SK-N-MC (cell line): ENCODE measurements around the gene SYK.
"Not testable (repeated sequence)": the region's sequence is repeated elsewhere in the genome, so short reads cannot be mapped to it uniquely, and the experiment has no call there.

Source experiments
- DNase-seq: peaks from one replicate; pipeline ENCODE4 v3.0.0-alpha.2; 2011; ENCODE audit warnings: low read depth, low spot score
- H3K27ac ChIP-seq: fragments of 200-600 bp; sonication (generic); 2 replicates; pipeline ENCODE4 v1.5.1; 2016; ENCODE audit warnings: mixed run types
- H3K36me3 ChIP-seq: fragments of 200-600 bp; sonication (generic); 2 replicates; pipeline ENCODE4 v1.6.1; 2017; ENCODE audit warnings: antibody characterized with exemption, low read length, mixed read lengths; ENCODE audit not compliant: insufficient read depth
- H3K4me3 ChIP-seq: fragments of 200-600 bp; sonication (generic); 2 replicates; pipeline ENCODE4 v1.5.1; 2016
- H3K9ac ChIP-seq: fragments of 200-600 bp; sonication (generic); 2 replicates; pipeline ENCODE4 v1.8.0; 2017; ENCODE audit warnings: mixed run types, mixed read lengths; ENCODE audit not compliant: insufficient read length
- H3K9me3 ChIP-seq: fragments of 200-600 bp; sonication (generic); 2 replicates; pipeline ENCODE4 v1.6.1; 2017; ENCODE audit warnings: low read depth, mild to moderate bottlenecking, antibody characterized with exemption, low read length, moderate library complexity, mixed read lengths
- EZH2 ChIP-seq: fragments of 200-600 bp; sonication (generic); IDR thresholded peaks from one replicate; pipeline ENCODE4 v1.6.1; 2017; ENCODE audit warnings: antibody characterized with exemption
- FOXP2 ChIP-seq: optimal IDR thresholded peaks from 2 replicates; pipeline ENCODE3; 2011; ENCODE audit warnings: mild to moderate bottlenecking, moderate library complexity; ENCODE audit not compliant: insufficient read depth; ENCODE audit errors: extremely low read length, control extremely low read depth
- POLR2AphosphoS5 ChIP-seq: IDR thresholded peaks from 2 replicates; pipeline ENCODE4 v1.6.1; 2012; ENCODE audit warnings: mild to moderate bottlenecking, low read depth, low read length, borderline replicate concordance

The SYK gene

DNA sequence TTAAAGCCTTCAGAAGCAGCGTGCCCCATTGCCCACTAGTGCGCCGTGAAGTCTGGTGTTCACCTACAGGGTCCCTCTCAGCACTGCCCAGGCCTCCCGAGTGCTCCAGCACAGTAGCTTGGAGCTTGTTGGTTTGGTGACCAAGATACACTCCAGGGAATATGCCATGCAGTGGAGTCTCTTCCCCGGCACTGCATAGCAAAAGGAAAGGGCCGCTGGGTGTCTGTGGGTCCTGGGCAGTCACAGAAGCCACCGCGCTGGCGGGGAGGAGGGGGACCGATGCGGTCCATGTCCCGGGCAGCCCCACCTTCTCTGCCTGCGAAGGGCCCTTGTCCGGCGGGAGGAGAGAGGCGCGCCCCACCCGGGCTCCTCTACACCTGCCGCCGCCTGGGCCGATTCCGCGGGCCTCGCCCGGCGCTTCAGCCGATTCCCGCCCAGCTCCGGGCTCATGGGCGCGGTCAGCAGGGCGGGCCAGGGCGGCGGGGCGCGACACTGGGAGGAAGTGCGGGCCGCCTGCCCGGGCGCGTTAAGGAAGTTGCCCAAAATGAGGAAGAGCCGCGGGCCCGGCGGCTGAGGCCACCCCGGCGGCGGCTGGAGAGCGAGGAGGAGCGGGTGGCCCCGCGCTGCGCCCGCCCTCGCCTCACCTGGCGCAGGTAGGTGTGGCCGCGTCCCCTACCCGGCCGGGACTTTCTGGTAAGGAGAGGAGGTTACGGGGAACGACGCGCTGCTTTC lies at the start of gene SYK:
Gene SYK, plus strand, starts transcription at position 579 of the 732 bp plus-strand sequence. CDS start 42,080 bp downstream, outside the sequence.
- Histone ChIP-seq H3K36me3 (no peaks in the 10 kb centered on the region), H3K9me3 (no peaks in the 10 kb centered on the region), H3K4me3 (no peak within 1 kb of the TSS), H3K9ac (no peak within 1 kb of the TSS), H3K27ac (no peak within 1 kb of the TSS)
- DNase-seq, result no peak
- no peak for TF ChIP-seq POLR2AphosphoS5
- no peak for TF ChIP-seq FOXP2
- no peak for TF ChIP-seq EZH2

DNA sequence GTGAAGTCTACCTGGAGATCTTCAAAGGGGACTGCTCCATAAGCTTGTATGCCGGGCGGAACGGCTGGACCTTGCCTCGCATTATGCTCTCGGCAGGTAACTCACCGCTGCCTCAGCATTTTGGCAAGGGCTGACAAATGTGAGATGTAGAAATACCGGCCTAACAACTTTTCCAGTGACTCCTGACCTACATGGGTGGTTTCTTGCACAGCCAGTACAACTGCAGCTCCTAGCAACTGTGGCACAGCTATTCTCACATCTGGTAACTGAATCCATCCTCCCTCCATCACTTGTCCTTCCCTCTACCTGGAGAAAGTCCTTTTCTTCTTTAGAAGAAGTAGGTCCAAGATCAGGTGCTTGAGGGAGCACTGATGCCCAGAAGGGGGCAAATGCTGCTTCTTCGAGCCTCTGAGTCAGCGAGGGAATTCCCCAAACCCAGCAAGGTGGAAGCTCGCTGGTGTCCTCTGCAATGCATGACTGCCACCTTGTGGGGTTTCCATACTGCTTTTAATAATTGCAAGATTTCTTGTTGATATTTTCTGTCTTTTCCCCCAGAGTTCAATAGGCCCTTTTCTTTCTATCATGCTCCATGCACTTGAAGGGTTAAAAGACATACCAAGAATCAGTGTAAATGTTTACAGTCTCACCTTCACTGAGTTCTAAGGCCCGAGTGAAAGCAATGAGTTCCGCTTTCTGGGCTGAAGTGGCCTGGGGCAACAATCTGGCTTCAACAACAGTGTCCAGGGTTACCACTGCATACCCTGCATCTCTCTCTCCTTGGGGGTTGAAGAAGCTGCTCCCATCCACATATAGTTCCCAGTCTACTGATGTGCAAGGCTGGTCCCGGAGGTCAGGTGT lies 45.9 kb upstream of the SYK start:
- not testable (repeated sequence) for H3K36me3 ChIP-seq, H3K27ac ChIP-seq, H3K4me3 ChIP-seq, DNase-seq, H3K9me3 ChIP-seq, H3K9ac ChIP-seq

DNA sequence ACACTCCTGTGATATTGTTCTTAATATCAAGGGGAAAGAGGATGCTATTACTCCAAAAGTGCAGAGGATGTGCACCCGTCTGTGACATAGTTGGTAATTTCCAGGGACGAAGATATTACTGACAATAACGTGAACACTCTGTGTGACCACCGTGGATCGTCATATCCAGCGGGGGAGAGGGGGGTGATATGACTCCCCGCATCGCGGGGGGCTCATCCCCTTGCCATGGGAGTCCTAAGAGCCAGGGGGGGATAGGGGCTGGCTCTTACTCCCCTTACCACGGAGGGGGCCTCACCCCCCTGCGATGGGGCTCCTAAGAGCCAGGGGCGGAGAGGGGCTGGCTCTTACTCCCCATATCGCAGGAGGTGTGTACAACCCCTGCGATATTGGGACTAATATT lies 41.0 kb upstream of the SYK start:
- not testable (repeated sequence) for H3K4me3 ChIP-seq, H3K9ac ChIP-seq, DNase-seq, H3K36me3 ChIP-seq, H3K27ac ChIP-seq, H3K9me3 ChIP-seq

DNA sequence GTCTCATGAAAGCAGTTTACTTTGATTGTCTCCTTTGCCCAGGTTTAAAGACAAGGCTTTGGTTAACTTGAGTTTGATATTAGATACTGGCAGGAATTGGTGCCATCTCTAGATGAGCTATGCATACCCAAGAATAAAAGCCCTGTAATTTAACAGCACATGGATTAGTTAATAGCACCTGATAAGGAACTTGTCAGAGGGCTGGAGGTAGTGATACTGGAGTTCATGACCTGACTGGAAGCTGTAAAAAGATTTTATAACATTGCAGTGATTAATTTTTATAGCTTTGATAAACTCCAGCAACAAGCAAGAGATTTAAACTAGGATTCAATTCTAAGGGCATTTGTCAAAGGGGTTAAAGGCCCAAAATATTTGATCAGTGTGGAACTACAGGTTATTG lies 34.9 kb upstream of the SYK start:
- TF ChIP-seq POLR2AphosphoS5 (no peak), EZH2 (no peak), FOXP2 (no peak)
- Histone ChIP-seq H3K9me3 (no peaks in the 10 kb centered on the region), H3K4me3 (no peak overlapping the region), H3K9ac (no peak overlapping the region), H3K36me3 (no peaks in the 10 kb centered on the region), H3K27ac (no peak overlapping the region)
- DNase-seq, result no peak

- no peaks in the 10 kb centered on the region for H3K9me3 ChIP-seq
- no peak overlapping the region for H3K9ac ChIP-seq
- no peak for DNase-seq
- no peak for TF ChIP-seq FOXP2
- TF ChIP-seq EZH2, result no peak
- no peak overlapping the region for H3K27ac ChIP-seq
- no peaks in the 10 kb centered on the region for H3K36me3 ChIP-seq
- H3K4me3 ChIP-seq, result no peak overlapping the region
Measured at GRCh38 chr9:90767523-90768100, 34.0 kb upstream of the SYK start.

DNA sequence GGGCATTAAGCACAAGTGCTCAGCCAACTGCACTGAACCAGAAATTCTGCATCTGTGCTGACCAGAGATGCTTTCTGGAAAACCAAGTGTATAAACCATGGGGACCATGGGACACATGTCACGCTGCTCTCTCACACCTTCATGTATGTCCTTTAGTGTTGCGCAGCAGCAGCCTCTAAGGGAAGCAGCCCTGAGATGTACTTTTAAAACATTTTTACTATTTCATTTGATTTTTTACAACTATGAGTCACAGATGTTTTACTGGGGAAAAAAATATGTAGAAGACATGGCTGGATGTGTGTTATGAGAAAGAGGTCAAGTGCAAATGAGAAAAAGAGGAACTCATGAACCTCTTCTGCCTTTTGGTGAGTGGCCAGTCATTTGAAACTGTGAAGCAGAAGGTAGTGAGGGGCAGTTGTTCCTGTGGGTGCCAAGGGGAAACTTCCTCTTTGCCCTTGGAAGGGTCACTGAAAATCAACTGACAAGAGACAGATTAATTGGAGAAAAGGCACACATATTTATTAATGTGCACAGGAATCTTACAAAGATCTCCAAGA lies 31.4 kb upstream of the SYK start:
- H3K36me3 ChIP-seq, result no peaks in the 10 kb centered on the region
- H3K27ac ChIP-seq, result no peak overlapping the region
- no peak for DNase-seq
- H3K9ac ChIP-seq, result no peak overlapping the region
- no peaks in the 10 kb centered on the region for H3K9me3 ChIP-seq
- no peak for TF ChIP-seq FOXP2
- no peak for TF ChIP-seq POLR2AphosphoS5
- no peak for TF ChIP-seq EZH2
- no peak overlapping the region for H3K4me3 ChIP-seq

DNA sequence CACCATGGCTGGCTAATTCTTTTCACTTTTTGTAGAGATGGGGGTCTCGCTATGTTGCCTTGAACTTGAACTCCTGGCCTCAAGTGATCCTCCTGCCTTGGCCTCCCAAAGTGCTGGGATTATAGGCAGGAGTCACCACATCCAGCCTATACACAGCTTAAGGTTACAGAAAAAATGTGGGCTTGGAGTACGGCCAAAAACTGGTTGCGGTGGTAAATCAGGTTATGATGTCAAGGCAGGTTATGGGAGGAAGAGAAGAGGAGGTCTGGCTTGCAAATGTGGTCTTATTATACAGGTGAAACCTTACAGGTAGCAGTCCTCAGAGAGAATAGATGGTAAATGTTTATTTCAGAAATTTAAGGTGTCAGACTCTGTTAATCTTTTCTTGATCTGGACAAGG lies 30.7 kb upstream of the SYK start:
- H3K27ac ChIP-seq, result no peak overlapping the region
- no peaks in the 10 kb centered on the region for H3K36me3 ChIP-seq
- DNase-seq, result no peak

GRCh38 chr9:90772386-90772785 lies 29.2 kb upstream of the SYK start:
- Histone ChIP-seq H3K36me3 (no peaks in the 10 kb centered on the region), H3K27ac (no peak overlapping the region), H3K4me3 (no peak overlapping the region), H3K9me3 (no peaks in the 10 kb centered on the region), H3K9ac (no peak overlapping the region)
- TF ChIP-seq FOXP2 (no peak), EZH2 (no peak), POLR2AphosphoS5 (no peak)
- DNase-seq, result no peak

More for the DNA sequence above, 30.7 kb upstream of the SYK start:
- no peak overlapping the region for H3K9ac ChIP-seq
- H3K4me3 ChIP-seq, result no peak overlapping the region
- TF ChIP-seq POLR2AphosphoS5 (no peak), FOXP2 (no peak), EZH2 (no peak)
- H3K9me3 ChIP-seq, result no peaks in the 10 kb centered on the region
